Purkinje cell (primary cell): ENCODE data around the gene HBB. TPM values are rescaled to one million over a fixed set of nuclear protein-coding genes. Genes with fewer than 3 reads are reported as not detected.

Experiments
- polyA plus RNA-seq: library from polyadenylated mRNA; unstranded; fragments of >200 nt; fragmentation: Nextera tagmentation; gene quantifications from 2 replicates; pipeline ENCODE4 v1.2.1, GENCODE V29; 2014

HBB gene
- polyA plus RNA-seq: 105 and 131 TPM in 2 replicates

GRCh38 chr11:5226732-5227310 is at the start of gene HBB:
TSS of gene HBB (minus strand) at chr11:5227071. CDS start at chr11:5227021, 50 bp downstream.

GRCh38 chr11:5269715-5270147 is 42.9 kb upstream of the HBB start, which contains the start of gene HBE1:
TSS of gene HBE1 (minus strand) at chr11:5269945. CDS start at chr11:5269890, 55 bp downstream.

DNA sequence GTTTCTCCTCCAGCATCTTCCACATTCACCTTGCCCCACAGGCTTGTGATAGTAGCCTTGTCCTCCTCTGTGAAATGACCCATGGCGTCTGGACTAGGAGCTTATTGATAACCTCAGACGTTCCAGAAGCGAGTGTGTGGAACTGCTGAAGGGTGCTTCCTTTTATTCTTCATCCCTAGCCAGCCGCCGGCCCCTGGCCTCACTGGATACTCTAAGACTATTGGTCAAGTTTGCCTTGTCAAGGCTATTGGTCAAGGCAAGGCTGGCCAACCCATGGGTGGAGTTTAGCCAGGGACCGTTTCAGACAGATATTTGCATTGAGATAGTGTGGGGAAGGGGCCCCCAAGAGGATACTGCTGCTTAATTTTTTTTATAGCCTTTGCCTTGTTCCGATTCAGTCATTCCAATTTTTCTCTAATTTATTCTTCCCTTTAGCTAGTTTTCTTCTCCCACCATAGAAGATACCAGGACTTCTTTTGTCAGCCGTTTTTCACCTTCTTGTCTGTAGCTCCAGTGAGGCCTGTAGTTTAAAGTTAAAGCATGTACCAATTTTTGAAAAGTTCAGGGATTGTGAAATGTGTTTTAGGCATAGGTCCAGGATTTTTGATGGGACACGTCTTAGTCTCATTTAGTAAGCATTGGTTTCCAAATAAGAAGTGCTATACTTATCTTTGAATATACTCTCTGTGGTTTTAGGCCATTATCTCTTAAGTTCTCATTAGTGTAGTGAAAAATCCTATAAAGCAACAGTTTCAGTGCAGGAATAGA is 28.0 kb upstream of the HBB start, which contains the start of gene HBG2:
HBG2 (minus strand) TSS at position 136 of the 768 bp plus-strand sequence; CDS start at position 83, 53 bp downstream.

GRCh38 chr11:5249807-5250396 is 23.0 kb upstream of the HBB start, which contains the start of gene HBG1:
TSS of gene HBG1 (minus strand) at chr11:5249857. CDS start at chr11:5249804, 53 bp downstream.

DNA sequence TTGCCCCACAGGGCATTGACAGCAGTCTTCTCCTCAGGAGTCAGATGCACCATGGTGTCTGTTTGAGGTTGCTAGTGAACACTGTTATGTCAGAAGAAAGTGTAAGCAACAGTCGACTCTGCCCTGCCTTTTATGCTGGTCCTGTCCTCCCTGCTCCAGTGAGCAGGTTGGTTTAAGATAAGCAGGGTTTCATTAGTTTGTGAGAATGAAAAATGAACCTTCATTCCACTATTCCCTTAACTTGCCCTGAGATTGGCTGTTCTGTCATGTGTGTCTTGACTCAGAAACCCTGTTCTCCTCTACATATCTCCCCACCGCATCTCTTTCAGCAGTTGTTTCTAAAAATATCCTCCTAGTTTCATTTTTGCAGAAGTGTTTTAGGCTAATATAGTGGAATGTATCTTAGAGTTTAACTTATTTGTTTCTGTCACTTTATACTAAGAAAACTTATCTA is 7.5 kb upstream of the HBB start, which contains the start of gene HBD:
HBD (minus strand) TSS at position 103 of the 454 bp plus-strand sequence; CDS start at position 53, 50 bp downstream.

DNA sequence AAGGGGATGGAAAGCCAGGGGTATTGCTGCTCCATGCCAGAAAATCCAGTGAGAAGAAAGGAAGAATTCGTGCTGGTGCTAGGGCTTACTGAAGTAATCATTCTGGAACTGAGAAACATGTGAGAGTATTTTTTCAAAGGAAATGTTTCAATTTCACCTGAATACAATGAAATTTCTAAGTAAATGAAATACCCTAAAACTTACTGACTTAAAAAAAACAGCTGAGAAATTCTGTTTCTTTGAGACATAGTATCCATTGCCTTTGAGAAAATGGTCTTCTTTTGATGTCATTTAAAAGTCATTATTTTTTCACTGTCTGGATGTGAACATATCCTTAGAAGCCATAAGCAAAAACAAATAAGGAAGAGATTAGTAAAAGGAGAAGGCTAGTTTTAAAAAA is 26.3 kb downstream of the HBB start, which contains the start of gene OR51V1:
OR51V1 (minus strand) TSS at position 101 of the 400 bp plus-strand sequence; CDS start at position 101, 0 bp downstream.

Other genes starting within 250 kb of the HBB start
- not detected in 2 replicates for gene OR51L1, start 232.2 kb downstream of the HBB start, polyA plus RNA-seq
- not detected in 2 replicates for gene OR52J3, start 180.5 kb downstream of the HBB start, polyA plus RNA-seq
- not detected in 2 replicates for gene OR52E2, start 167.4 kb downstream of the HBB start, polyA plus RNA-seq
- not detected in 2 replicates for gene OR52E1, start 157.5 kb downstream of the HBB start, polyA plus RNA-seq
- not detected in 2 replicates for gene OR52A5, start 88.7 kb downstream of the HBB start, polyA plus RNA-seq
- gene OR52A1, start 72.3 kb downstream of the HBB start, polyA plus RNA-seq: not detected in 2 replicates
- not detected in 2 replicates for gene OR51V1, start 26.4 kb downstream of the HBB start, polyA plus RNA-seq
- gene HBD, start 7.4 kb upstream of the HBB start, polyA plus RNA-seq: not detected in 2 replicates
- not detected in 2 replicates for gene HBG1, start 22.8 kb upstream of the HBB start, polyA plus RNA-seq
- gene HBG2, start 27.7 kb upstream of the HBB start, polyA plus RNA-seq: 7.9 TPM in 1 of 2 replicates, not detected in the other
- not detected in 2 replicates for gene HBE1, start 42.9 kb upstream of the HBB start, polyA plus RNA-seq
- gene OR51B4, start 74.9 kb upstream of the HBB start, polyA plus RNA-seq: not detected in 2 replicates
- not detected in 2 replicates for gene OR51B2, start 97.2 kb upstream of the HBB start, polyA plus RNA-seq
- 0.54 TPM in 1 of 2 replicates, not detected in the other for gene OR51B5, start 116.5 kb upstream of the HBB start, polyA plus RNA-seq
- gene OR51B6, start 124.4 kb upstream of the HBB start, polyA plus RNA-seq: not detected in 2 replicates
- gene OR51M1, start 156.7 kb upstream of the HBB start, polyA plus RNA-seq: not detected in 2 replicates
- not detected in 2 replicates for gene OR51Q1, start 195.0 kb upstream of the HBB start, polyA plus RNA-seq
- not detected in 2 replicates for gene OR51I1, start 214.4 kb upstream of the HBB start, polyA plus RNA-seq
- not detected in 2 replicates for gene OR51I2, start 222.3 kb upstream of the HBB start, polyA plus RNA-seq